Activated CD8-positive, alpha-beta T cell treated with anti-CD3 and anti-CD28 coated beads for 36 hours (primary cell): Measurements from ENCODE around the gene STAG2. TPM values are rescaled to one million over a fixed set of nuclear protein-coding genes. Genes with fewer than 3 reads are reported as not detected.
"Not testable (repeated sequence)": the region's sequence is repeated elsewhere in the genome, so short reads cannot be mapped to it uniquely, and the experiment has no call there.

Experiments
- ATAC-seq: fragments of 200-7000 bp; cut with Tn5 transposase; one replicate; pipeline ENCODE4 v1.10.0; 2021; ENCODE audit warnings: mild to moderate bottlenecking, moderate library complexity
- CTCF ChIA-PET: fragments of 350-600 bp; sonication (Branson Sonifier 250); formaldehyde crosslinking; loops from one replicate; lab custom pipeline; 2021; ENCODE audit warnings: antibody characterized with exemption; lab: Charles Lee
- POLR2A ChIA-PET: fragments of 350-600 bp; sonication (Branson Sonifier 250); formaldehyde crosslinking; loops from one replicate; lab custom pipeline; 2021; ENCODE audit warnings: antibody characterized with exemption; lab: Charles Lee
- DNase-seq: peaks from one replicate; pipeline ENCODE4 v3.0.0-alpha.2; 2020
- H3K27ac Mint-ChIP-seq: one replicate; pipeline ENCODE4 v1.8.0; 2021; ENCODE audit warnings: mild to moderate bottlenecking, mixed read lengths
- H3K27me3 Mint-ChIP-seq: one replicate; pipeline ENCODE4 v1.8.0; 2021; ENCODE audit warnings: mixed read lengths
- H3K36me3 Mint-ChIP-seq: one replicate; pipeline ENCODE4 v1.8.0; 2021; ENCODE audit warnings: low read depth, mixed read lengths
- H3K4me1 Mint-ChIP-seq: one replicate; pipeline ENCODE4 v1.8.0; 2021; ENCODE audit warnings: low read depth, mixed read lengths
- H3K4me3 Mint-ChIP-seq: one replicate; pipeline ENCODE4 v1.8.0; 2021; ENCODE audit warnings: mild to moderate bottlenecking, moderate library complexity, mixed read lengths
- H3K9me3 Mint-ChIP-seq: one replicate; pipeline ENCODE4 v1.8.0; 2021; ENCODE audit warnings: mixed read lengths
- intact Hi-C: fragments of 100-400 bp; cut with micrococcal nuclease; formaldehyde crosslinking; loops from one replicate; pipeline ENCODE4 v1.10.0; 2022
- total RNA-seq, 2 experiments: library from RNA; stranded (reverse); gene quantifications; one replicate each; pipeline ENCODE4 v1.2.3, GENCODE V29; 2021
- TF ChIP-seq, protein P1 (sequence below): fragments of 200-600 bp; IDR thresholded peaks from one replicate; pipeline ENCODE4 v1.8.0; 2022; ENCODE audit warnings: antibody characterized with exemption, mild to moderate bottlenecking

The STAG2 gene
- total RNA-seq, 2 experiments from 2014 or later: 93.9 to 98.4 TPM

DNA sequence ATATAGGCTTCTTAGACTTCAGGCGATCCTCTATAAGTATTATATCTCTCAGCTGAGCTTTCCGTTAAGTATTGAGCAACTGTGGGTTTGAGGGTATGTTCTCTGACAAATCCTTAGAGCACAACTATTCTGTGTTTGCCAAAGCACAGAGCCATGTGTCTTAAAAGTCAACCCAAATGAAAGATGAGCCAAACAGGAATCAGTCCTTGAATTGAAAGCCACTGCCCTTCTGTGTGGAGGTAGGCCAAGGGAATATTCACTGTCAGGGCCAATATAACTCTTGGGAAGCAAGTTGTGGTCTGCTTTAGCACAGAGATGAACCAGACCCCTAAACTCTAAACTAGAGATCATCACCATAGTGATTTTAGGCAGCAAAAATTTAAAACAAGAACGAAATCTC is 164.0 kb downstream of the STAG2 start:
- no peaks in the 10 kb centered on the region for H3K36me3 Mint-ChIP-seq
- CTCF ChIA-PET: no interaction called here
- ATAC-seq: no peak
- H3K4me3 Mint-ChIP-seq: no peak overlapping the region
- POLR2A ChIA-PET: no interaction called here
- DNase-seq: no peak
- TF ChIP-seq, protein P1, sequence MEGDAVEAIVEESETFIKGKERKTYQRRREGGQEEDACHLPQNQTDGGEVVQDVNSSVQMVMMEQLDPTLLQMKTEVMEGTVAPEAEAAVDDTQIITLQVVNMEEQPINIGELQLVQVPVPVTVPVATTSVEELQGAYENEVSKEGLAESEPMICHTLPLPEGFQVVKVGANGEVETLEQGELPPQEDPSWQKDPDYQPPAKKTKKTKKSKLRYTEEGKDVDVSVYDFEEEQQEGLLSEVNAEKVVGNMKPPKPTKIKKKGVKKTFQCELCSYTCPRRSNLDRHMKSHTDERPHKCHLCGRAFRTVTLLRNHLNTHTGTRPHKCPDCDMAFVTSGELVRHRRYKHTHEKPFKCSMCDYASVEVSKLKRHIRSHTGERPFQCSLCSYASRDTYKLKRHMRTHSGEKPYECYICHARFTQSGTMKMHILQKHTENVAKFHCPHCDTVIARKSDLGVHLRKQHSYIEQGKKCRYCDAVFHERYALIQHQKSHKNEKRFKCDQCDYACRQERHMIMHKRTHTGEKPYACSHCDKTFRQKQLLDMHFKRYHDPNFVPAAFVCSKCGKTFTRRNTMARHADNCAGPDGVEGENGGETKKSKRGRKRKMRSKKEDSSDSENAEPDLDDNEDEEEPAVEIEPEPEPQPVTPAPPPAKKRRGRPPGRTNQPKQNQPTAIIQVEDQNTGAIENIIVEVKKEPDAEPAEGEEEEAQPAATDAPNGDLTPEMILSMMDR: no peak
- intact Hi-C loops: no loop called here
- H3K27ac Mint-ChIP-seq: no peak overlapping the region
- no peaks in the 10 kb centered on the region for H3K9me3 Mint-ChIP-seq
- no peaks in the 10 kb centered on the region for H3K4me1 Mint-ChIP-seq
- no peaks in the 10 kb centered on the region for H3K27me3 Mint-ChIP-seq

DNA sequence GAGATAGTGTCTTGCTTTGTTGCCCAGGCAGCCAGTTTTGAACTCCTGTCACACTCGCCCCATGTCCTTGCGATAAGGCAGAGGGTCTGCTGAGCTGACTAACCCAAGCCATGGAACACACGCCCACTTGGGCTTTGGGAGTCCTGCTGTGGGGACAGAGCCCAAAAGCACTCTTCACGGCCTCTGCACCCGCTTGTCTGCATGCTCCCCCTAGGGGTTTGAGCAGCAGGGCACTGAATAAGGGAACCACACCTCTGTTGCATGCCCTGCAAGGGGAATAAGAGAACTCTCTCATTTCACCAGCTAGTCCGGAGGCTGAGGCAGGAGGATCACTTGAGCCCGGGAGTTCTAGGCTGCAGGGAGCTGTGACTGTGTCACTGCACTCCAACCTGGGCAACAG is 166.0 kb downstream of the STAG2 start:
- intact Hi-C loops: no loop called here
- ChIA-PET CTCF (no interaction called here), POLR2A (no interaction called here)
- H3K27ac Mint-ChIP-seq: no peak overlapping the region
- TF ChIP-seq, protein P1: no peak
- DNase-seq (no peak), ATAC-seq (no peak)
- H3K9me3 Mint-ChIP-seq: no peaks in the 10 kb centered on the region
- no peak overlapping the region for H3K4me3 Mint-ChIP-seq
- H3K4me1 Mint-ChIP-seq: no peaks in the 10 kb centered on the region
- H3K36me3 Mint-ChIP-seq: no peaks in the 10 kb centered on the region
- no peaks in the 10 kb centered on the region for H3K27me3 Mint-ChIP-seq

DNA sequence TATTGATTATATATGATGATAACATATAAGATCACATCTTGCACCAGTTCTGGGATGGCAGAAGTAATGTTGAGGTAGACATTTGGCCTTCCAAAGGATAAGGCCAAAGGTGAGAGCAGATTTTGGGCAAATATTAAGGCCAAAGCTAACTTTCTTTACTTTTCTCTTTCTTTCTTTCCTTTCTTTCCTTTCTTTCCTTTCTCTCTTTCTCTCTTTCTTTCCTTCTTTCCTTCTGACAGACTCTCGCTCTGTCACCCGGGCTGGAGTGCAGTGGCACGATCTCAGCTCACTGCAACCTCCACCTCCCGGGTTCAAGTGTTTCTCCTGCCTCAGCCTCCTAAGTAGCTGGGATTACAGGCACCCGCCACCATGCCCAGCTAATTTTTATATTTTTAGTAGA is 170.9 kb downstream of the STAG2 start:
- H3K27ac Mint-ChIP-seq, intact Hi-C loops, H3K4me3 Mint-ChIP-seq, H3K27me3 Mint-ChIP-seq, H3K4me1 Mint-ChIP-seq, H3K36me3 Mint-ChIP-seq, H3K9me3 Mint-ChIP-seq, CTCF ChIA-PET, ATAC-seq, DNase-seq: not testable (repeated sequence)
- POLR2A ChIA-PET: interaction anchor here (0.6 kb wide), 1 partner anchor 161 kb away, joined by 4 read pairs; no protein-coding TSS in a partner anchor

DNA sequence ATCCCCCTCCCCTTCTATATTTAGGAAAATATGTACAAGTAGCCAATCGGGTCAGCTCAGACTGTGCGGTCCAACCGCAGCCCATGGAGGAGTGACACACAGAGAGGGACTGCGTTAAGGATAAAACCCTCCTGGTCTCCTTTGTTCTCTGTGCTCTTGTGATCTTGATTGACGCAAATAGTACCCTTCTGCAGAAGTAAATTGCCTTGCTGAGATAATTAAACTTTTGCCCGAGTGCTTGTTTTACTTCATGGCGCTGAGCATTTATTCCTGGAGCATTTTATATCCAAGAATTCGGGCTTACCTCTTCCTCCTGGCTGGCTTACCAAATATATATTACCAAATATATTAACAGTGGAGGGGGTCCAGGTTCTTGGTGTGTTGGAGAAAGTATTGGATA is 184.2 kb downstream of the STAG2 start:
- H3K27me3 Mint-ChIP-seq: no peaks in the 10 kb centered on the region
- TF ChIP-seq, protein P1: no peak
- ATAC-seq (no peak), DNase-seq (no peak)
- no peaks in the 10 kb centered on the region for H3K36me3 Mint-ChIP-seq
- H3K4me3 Mint-ChIP-seq: no peak overlapping the region
- peaks cover 4% of the 10 kb centered on the region for H3K9me3 Mint-ChIP-seq
- intact Hi-C loops: no loop called here
- CTCF ChIA-PET: no interaction called here
- H3K4me1 Mint-ChIP-seq: no peaks in the 10 kb centered on the region
- H3K27ac Mint-ChIP-seq: no peak overlapping the region
- POLR2A ChIA-PET: no interaction called here

DNA sequence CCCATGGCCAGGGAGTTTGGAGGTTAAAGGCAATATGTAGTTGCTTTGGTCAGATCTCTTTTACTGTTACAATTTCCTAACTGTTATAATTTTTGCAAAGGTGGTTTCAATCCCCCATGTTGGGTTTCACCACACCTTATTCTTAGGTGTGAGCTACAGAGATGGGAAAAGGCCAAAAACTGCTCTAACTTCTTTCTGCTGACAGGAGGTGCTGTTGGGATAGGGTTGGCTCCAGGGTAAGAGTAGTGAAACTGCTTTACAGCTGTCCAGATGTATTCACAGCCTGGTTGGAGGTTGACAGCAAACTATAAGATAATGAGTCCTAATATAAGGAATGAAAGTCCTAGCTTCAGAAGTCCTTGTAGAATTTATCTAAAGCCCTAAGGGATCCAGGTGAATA is 189.7 kb downstream of the STAG2 start:
- Mint-ChIP-seq H3K4me1 (no peaks in the 10 kb centered on the region), H3K36me3 (no peaks in the 10 kb centered on the region), H3K27ac (no peak overlapping the region), H3K4me3 (no peak overlapping the region), H3K9me3 (no peaks in the 10 kb centered on the region), H3K27me3 (no peaks in the 10 kb centered on the region)
- CTCF ChIA-PET: no interaction called here
- ATAC-seq (no peak), DNase-seq (no peak)
- intact Hi-C loops: no loop called here
- TF ChIP-seq, protein P1: no peak
- POLR2A ChIA-PET: no interaction called here

Other genes starting within 250 kb of the STAG2 start
- 10 to 100 TPM; 72.3 to 83.6 TPM for gene THOC2, start 228.7 kb upstream of the STAG2 start, total RNA-seq
- gene XIAP, start 101.7 kb upstream of the STAG2 start, total RNA-seq: 10 to 100 TPM; 19.4 to 25.6 TPM